ENCODE results near the gene SAMSN1. TPM values are rescaled to one million over a fixed set of nuclear protein-coding genes. Genes with fewer than 3 reads are reported as not detected.

Gene SAMSN1
- total RNA-seq, 4 donors from 2014 or later = 4.9 to 62.7 (median 19.6) TPM

DNA sequence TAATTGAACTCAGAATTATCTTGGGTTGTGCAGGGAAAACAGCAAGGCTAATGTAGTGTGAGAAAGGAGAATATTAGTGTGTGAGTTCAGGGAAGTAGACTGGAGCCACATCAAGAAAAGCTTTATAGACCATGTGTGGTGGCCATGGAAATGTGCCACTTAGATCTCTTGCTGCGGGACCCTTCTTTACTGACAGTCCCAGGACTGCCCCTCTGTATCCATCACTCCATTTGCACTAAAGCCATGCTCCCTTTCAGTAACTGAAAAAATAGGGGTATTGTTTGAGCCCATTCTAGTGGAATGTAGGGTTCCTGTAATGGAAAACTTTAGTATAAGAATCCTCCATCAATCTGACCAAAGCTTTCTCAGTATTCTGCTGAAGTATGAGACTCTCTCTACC is 32.3 kb downstream of the SAMSN1 start:
- TF ChIP-seq, protein P1, sequence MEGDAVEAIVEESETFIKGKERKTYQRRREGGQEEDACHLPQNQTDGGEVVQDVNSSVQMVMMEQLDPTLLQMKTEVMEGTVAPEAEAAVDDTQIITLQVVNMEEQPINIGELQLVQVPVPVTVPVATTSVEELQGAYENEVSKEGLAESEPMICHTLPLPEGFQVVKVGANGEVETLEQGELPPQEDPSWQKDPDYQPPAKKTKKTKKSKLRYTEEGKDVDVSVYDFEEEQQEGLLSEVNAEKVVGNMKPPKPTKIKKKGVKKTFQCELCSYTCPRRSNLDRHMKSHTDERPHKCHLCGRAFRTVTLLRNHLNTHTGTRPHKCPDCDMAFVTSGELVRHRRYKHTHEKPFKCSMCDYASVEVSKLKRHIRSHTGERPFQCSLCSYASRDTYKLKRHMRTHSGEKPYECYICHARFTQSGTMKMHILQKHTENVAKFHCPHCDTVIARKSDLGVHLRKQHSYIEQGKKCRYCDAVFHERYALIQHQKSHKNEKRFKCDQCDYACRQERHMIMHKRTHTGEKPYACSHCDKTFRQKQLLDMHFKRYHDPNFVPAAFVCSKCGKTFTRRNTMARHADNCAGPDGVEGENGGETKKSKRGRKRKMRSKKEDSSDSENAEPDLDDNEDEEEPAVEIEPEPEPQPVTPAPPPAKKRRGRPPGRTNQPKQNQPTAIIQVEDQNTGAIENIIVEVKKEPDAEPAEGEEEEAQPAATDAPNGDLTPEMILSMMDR (IDR thresholded peaks at IDR 0.05; ENCODE audit: low read depth) = no peak

DNA sequence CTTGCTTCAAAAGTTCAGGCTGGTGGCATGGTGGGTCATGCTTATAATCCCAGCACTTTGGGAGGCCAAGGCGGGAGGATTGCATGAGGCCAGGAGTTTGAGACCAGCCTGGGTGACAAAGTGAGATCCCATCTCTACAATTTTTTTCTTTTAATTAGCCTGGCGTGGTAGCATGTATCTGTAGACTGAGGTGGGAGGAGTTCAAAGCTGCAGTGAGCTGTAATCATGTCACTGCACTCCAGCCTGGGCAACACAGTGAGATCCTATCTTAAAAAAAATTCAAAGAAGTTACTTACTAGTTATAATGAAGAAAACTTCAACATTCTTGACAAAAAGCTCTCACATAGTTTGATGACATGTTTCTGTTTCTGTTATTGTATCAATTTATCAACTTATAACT is 45.2 kb downstream of the SAMSN1 start:
- TF ChIP-seq, protein P1 (IDR thresholded peaks at IDR 0.05; ENCODE audit: low read depth) = no peak

- TF ChIP-seq, protein P1 (IDR thresholded peaks at IDR 0.05; ENCODE audit: low read depth) = no peak
These were observed 46.8 kb downstream of the SAMSN1 start for GRCh38 chr21:14499316-14499715.

DNA sequence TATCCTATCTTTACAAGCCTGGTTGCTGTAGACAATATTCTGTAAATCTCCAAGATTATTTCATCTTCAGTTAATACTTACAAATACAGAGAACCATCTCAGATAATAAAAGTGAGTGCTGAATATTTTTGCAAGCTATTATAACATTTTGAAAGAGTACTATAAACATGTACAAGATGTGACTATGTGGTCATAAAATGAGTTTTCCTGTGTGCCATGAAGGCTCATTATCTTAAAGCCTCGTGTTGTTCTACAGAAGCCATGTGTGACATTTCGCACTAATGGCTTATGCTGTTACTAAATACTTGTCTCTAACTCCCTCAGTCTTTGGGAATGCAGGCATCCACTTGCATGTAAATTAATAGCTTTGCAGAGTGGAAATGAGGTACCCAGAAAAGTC is 48.3 kb downstream of the SAMSN1 start:
- TF ChIP-seq, protein P1 (IDR thresholded peaks at IDR 0.05; ENCODE audit: low read depth) = no peak

- TF ChIP-seq, protein P1 (IDR thresholded peaks at IDR 0.05; ENCODE audit: low read depth) = no peak
These were observed 51.0 kb downstream of the SAMSN1 start for GRCh38 chr21:14495075-14495474.

DNA sequence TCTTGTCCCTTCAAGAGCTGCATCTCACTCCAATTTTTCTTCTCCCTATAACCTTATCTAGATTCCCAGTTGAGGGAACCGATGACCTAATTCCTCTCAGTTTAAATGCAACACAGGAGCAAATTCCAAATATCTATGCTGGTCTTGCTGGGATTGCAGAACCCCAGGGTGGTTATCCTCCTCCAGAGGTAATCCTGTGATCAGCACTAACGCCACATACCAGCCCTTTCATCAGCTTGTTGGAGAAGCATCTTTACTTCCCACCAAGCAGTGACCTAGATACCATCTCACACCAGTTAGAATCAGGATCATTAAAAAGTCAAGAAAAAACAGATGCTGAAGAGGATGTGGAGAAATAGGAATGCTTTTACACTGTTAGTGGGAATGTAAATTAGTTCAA is 52.4 kb downstream of the SAMSN1 start:
- TF ChIP-seq, protein P1 (IDR thresholded peaks at IDR 0.05; ENCODE audit: low read depth) = no peak

- TF ChIP-seq, protein P1 (IDR thresholded peaks at IDR 0.05; ENCODE audit: low read depth) = no peak
These were observed 53.2 kb downstream of the SAMSN1 start for GRCh38 chr21:14492931-14493330.
